ENCODE results near the gene CRKL.
"Not testable (repeated sequence)": the region's sequence is repeated elsewhere in the genome, so short reads cannot be mapped to it uniquely, and the experiment has no call there.

CRKL gene

DNA sequence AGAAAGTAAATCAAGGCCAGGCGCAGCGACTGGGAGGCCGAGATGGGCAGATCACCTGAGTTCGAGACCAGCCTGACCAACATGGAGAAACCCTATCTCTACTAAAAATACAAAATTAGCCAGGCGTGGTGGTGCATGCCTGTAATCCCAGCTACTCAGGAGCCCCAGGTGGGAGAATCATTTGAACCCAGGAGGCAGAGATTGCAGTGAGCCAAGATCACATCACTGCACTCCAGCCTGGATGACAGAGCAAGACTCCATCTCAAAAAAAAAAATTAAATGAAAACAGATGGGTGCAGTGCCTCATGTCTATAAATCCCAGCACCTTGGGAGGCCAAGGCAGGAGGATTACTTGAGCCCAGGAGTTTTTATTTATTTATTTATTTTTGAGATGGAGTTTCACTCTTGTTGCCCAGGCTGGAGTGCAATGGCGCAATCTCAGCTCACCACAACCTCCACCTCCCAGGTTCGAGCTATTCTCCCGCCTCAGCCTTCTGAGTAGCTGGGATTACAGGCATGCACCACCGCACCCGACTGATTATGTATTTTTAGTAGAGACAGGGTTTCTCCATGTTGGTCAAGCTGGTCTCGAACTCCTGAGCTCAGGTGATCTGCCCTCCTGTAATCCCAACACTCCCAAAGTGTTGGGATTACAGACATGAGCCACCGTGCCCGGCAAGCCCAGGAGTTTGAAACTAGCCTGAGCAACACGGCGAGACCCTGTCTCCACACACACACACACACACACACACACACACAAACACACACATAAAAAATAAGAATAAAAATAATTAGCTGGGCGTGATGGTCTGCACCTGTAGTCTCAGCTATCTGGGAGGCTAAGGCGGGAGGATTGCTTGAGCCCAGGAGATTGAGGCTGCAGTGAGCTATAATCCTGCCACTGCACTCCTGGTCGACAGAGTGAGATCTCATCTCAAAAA lies 15.8 kb upstream of the CRKL start:
- DNase-seq, result not testable (repeated sequence)

- no peak for DNase-seq
Measured at GRCh38 chr22:20903093-20903492, 14.1 kb upstream of the CRKL start.

DNA sequence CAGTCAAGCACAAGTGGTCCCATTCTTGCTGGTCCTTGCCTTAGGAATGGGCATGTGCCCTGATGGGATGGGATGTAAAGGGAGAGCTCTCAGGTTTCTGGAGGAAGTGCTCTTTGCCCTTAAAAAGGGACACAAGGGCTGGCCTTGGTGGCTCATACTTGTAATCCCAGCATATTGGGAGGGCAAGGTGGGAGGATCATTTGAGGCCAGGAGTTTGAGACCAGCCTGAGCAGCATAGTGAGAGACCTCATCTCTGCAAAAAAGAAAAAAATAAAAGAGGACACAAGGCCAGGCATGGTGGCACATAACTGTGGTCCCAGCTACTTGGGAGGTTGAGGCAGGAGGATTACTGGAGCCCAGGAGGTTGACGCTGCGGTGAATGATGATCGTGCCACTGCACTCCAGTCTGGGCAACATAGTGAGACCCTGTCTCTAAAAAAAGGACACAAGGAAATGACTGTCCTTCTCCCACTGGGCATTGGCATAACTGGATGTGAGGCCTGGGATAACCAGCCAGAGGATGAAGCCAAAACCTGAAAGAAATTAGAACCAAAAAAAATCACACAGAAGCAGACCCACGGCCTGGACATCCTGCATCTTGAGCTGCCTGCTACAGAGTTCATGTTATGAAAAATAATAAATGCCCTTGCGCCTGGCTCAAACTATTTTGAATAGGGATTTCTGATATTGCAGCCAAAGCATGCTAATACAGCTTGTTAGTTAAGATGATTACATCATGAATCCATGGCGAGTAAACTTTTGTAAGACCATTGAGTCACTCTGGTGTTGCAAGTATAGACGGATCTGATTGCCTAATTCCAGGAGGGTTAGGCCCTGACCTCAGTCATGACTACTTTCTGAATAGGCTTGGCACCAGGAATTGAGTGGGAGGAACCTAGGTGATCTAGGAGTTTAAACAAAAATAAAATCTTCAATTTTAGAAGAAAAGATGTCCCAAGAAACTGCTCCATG lies 12.9 kb upstream of the CRKL start:
- no peak for DNase-seq

GRCh38 chr22:20904980-20905355 lies 12.2 kb upstream of the CRKL start:
- DNase-seq, result no peak

DNA sequence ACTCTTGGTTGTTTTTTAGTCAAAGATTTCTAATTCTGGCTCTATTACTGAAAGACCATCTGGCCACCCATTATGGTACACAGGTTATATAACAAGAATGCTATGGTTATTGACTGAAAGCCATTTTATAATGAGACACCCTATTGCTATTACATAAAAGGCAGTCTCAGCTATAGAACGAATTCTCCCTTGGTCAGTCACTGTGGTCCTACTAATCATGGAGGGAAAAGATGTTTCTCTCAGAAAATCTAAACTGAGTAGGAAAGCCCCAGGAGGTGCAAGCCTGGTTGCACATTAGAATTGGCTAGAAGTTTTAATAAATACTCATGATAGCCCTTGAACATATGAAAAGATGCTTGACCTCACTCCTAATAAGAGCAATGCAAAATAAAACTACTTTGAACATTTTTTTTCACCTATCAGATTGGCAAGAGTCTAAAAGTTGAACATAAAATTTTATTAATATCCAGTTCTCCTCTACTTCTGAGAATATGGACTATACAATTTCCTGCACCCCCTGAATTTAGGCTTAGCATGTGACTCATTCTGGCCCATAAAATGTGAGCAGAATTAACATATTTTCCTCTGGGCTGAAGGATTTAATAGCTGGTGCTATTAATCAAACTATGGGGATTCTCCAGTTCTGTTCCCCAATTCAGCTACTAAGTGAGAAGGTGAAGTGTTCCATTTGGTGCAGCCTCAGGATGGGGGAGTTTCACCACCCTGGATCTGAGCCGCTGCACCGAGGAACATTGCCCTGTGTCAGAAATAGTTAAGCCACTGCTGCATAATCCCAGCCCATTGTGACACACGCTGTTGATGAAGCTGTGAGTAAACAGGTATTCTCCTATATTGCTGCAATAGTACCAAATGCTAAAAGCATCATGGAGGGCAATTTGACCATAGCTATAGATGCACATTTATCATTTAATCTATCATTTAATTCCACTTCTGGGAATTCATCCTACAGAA lies 11.5 kb upstream of the CRKL start:
- DNase-seq, result no peak

GRCh38 chr22:20906387-20906767 lies 10.8 kb upstream of the CRKL start:
- no peak for DNase-seq

GRCh38 chr22:20908717-20909116 lies 8.5 kb upstream of the CRKL start:
- DNase-seq, result not testable (repeated sequence)

- DNase-seq, result no peak
Measured at GRCh38 chr22:20909543-20910303, 7.5 kb upstream of the CRKL start.

- no peak for DNase-seq
Measured at GRCh38 chr22:20912494-20912893, 4.7 kb upstream of the CRKL start.

GRCh38 chr22:20918663-20919218 lies 1.5 kb downstream of the CRKL start:
- peak in 1 of 2 experiments; percentile 3 for DNase-seq

GRCh38 chr22:20919718-20920117 lies 2.5 kb downstream of the CRKL start:
- DNase-seq, result no peak

DNA sequence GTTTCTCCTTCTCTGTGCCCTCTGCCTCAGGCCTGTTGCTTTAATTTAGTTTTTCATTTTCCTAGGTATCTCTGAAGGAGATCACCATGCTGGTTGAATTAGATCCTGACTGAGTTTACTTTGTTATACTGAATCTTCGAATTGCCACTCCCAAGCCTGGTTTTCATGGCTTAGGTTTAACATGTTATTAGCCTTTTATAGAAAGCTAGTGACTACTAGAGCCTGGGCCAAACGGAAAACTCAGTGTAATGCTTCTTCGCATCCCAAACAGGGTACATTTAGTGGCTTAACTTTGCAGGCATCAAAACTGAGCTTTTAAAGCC lies 3.6 kb downstream of the CRKL start:
- DNase-seq, result no peak

DNA sequence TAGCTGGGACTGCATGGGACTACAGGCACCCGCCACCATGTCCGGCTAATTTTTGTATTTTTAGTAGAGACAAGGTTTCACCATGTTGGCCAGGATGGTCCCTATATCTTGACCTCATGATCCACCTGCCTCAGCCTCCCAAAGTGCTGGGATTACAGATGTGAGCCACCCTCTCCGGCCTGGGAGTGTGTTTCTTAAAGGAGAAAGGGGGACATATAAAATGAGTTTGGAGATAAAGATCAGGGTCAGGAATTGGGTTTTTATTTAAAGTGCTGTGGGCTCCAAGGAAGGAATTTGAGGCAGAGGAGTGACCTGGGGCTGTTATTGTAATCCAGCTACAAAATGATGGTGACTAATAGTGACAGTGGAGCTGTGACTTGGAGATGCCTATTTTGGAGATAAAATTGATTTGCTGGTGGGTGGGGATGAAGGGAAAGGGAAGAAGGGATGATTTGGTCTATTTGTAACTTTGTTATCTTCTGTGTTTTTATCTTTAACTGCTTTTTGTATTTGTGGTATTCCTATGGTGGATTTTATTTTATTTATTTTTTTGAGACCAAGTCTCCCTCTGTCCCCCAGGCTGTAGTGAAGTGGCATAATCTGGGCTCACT lies 5.0 kb downstream of the CRKL start:
- no peak for DNase-seq

GRCh38 chr22:20926243-20926642 lies 9.0 kb downstream of the CRKL start:
- DNase-seq, result no peak

DNA sequence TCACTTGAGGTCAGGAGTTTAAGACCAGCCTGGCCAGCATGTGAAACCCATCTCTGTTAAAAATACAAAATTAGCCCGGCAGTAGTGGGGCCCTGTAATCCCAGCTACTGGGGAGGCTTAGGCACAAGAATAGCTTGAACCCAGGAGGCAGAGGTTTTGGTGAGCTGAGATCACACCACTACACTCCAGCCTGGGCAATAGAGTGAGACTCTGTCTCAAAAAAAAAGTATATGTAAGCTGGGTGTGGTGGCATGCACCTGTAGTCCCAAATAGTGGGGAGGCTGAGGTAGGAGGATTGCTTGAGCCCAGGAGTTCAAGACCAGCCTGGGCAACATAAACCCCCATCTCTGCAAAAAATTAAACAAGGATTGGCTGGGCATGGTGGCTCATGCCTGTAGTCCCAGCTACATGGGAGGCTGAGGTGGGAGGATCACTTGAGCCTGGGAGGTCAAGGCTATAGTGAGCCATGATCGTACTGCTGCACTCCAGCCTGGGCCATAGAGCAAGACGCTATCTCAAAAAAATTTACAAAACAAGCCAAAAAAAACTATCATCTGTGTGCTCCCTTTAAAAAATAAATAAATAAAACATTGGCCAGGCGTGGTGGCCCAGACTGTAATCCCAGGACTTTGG lies 10.8 kb downstream of the CRKL start:
- DNase-seq, result no peak

GRCh38 chr22:20928573-20928967 lies 11.4 kb downstream of the CRKL start:
- DNase-seq, result no peak

DNA sequence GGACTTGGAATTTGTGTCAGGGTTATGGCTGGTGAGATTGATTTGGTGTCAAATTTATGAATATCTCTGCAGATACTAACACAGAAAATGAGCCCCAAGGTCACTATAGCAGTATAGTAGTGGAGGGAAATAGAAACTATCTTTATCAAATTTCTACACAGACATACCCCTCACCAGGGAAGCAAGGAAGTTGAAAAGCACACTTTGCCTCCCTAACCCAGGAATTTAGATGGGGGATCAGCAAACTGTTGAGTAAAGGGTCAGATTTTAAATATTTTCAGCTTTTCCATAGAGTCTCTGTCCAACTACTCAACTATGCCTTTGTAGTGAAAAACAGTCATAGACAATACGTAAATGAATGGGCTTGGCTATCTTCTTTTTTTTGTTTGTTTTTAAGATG lies 12.8 kb downstream of the CRKL start:
- no peak for DNase-seq

GRCh38 chr22:20930435-20930834 lies 13.2 kb downstream of the CRKL start:
- DNase-seq, result not testable (repeated sequence)

GRCh38 chr22:20931126-20931654 lies 14.0 kb downstream of the CRKL start:
- no peak for DNase-seq

DNA sequence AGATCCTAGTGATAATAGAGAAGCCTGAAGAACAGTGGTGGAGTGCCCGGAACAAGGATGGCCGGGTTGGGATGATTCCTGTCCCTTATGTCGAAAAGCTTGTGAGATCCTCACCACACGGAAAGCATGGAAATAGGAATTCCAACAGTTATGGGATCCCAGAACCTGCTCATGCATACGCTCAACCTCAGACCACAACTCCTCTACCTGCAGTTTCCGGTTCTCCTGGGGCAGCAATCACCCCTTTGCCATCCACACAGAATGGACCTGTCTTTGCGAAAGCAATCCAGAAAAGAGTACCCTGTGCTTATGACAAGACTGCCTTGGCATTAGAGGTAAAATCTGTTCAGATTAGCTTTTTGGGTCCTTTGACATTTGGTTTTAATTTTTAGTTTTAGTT lies 16.7 kb downstream of the CRKL start:
- no peak for DNase-seq

All from SHP77 (cell line).